ENCODE results near the gene IQGAP1. TPM values are rescaled to one million over a fixed set of nuclear protein-coding genes. Genes with fewer than 3 reads are reported as not detected.
"Not testable (repeated sequence)": the region's sequence is repeated elsewhere in the genome, so short reads cannot be mapped to it uniquely, and the experiment has no call there.

The IQGAP1 gene
- total RNA-seq, 1 experiment from 2014 or later: 113 TPM

DNA sequence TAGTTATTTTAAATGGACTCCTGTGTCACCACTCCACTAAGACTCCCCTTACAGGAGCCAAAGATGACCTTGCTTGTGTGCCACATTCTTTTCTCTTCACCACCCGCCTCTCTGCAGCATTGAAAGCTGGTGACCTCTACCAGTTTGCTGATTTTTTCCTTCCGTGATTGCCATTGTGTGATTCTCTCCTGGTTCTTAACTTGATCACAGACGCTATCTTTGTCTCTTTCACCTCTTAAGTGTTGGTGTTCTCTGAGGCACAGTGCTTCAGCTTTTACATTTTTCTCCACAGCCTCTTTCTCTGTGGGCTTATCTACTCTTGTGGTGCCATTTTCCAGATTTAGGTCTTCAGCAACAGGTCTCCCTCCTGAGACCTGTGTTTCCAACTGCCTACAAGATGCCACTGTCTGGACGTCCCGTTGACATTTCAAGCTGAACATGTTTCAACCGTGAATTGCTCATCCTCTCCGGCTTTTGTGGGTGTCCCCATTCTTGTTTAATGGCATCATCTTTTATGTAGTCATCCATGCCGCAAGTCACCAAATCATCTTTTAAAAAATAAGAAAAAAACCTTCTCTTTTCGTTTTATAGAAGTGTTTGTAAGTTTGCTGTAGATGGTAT, 26.5 kb downstream of the IQGAP1 start:
- H3K79me2 ChIP-seq (ENCODE audit: insufficient read depth, low read length): peaks cover 75% of the 10 kb centered on the region
- no TSS peak for BruUV-seq (replicated peaks)
- RAD21 ChIA-PET (ENCODE audit: low non-redundant PET in 1 of 2, low total read pairs in 2 of 2, uncharacterized antibody in 2 of 2, unreplicated experiment in 2 of 2): no interaction called here

DNA sequence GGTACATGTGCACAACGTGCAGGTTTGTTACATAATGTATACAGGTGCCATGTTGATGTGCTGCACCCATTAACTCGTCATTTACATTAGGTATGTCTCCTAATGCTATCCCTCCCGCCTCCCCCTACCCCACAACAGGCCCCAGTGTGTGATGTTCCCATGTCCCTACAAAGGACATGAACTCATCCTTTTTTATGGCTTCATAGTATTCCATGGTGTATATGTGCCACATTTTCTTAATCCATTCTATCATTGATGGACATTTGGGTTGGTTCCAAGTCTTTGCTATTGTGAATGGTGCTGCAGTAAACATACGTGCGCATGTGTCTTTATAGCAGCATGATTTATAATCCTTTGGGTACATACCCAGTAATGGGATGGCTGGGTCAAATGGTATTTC, 28.0 kb downstream of the IQGAP1 start:
- H3K9me3 ChIP-seq (ENCODE audit: control insufficient read depth in 1 of 2, insufficient read depth in 1 of 2, low read depth in 1 of 2, low read length in 2 of 2); H3K9me2 ChIP-seq (ENCODE audit: insufficient read depth); H3K4me3 ChIP-seq (replicated peaks in 1 of 2; ENCODE audit: low read depth in 1 of 2, low read length in 2 of 2); POLR2A ChIA-PET; H3K36me3 ChIP-seq (ENCODE audit: control insufficient read depth in 1 of 2, insufficient read depth in 2 of 2, low read length in 2 of 2); H3K27ac ChIP-seq (ENCODE audit: low read depth, low read length); RAD21 ChIA-PET (ENCODE audit: low non-redundant PET in 1 of 2, low total read pairs in 2 of 2, uncharacterized antibody in 2 of 2, unreplicated experiment in 2 of 2); ATAC-seq; H3K27me3 ChIP-seq (ENCODE audit: insufficient read depth, low read length); CTCF ChIA-PET; H3K4me2 ChIP-seq (ENCODE audit: low read length); H3K9ac ChIP-seq (ENCODE audit: low read length); H2AFZ ChIP-seq (ENCODE audit: low read depth, low read length, poor library complexity, severe bottlenecking); BruUV-seq (replicated peaks); H4K20me1 ChIP-seq (ENCODE audit: insufficient read depth); intact Hi-C loops (cut with micrococcal nuclease); DNase-seq (ENCODE audit: low read depth, low spot score): not testable (repeated sequence)
- H3K79me2 ChIP-seq (ENCODE audit: insufficient read depth, low read length): peaks cover 85% of the 10 kb centered on the region
- H3K4me1 ChIP-seq (ENCODE audit: control insufficient read depth in 1 of 2, insufficient read depth in 2 of 2, low read length in 2 of 2): peaks cover 68 to 80% of the 10 kb centered on the region in 2 experiments

More for the DNA sequence above, 26.5 kb downstream of the IQGAP1 start:
- intact Hi-C loops (cut with micrococcal nuclease): no loop called here
- CTCF ChIA-PET: no interaction called here
- Histone ChIP-seq H3K27me3 (ENCODE audit: insufficient read depth, low read length) (no peaks in the 10 kb centered on the region), H3K9me2 (ENCODE audit: insufficient read depth) (no peaks in the 10 kb centered on the region), H3K4me2 (ENCODE audit: low read length) (peak overlapping the region; percentile 85), H3K4me3 (replicated peaks in 1 of 2; ENCODE audit: low read depth in 1 of 2, low read length in 2 of 2) (peak overlapping the region; percentile 10 to 28; a peak in 3 of 4 replicates), H3K9me3 (ENCODE audit: control insufficient read depth in 1 of 2, insufficient read depth in 1 of 2, low read depth in 1 of 2, low read length in 2 of 2) (no peaks in the 10 kb centered on the region), H3K9ac (ENCODE audit: low read length) (peak overlapping the region; percentile 31), H3K27ac (ENCODE audit: low read depth, low read length) (peak overlapping the region; percentile 55), H3K36me3 (ENCODE audit: control insufficient read depth in 1 of 2, insufficient read depth in 2 of 2, low read length in 2 of 2) (no peaks in the 10 kb centered on the region), H3K4me1 (ENCODE audit: control insufficient read depth in 1 of 2, insufficient read depth in 2 of 2, low read length in 2 of 2) (peaks cover 54 to 68% of the 10 kb centered on the region in 2 experiments), H2AFZ (ENCODE audit: low read depth, low read length, poor library complexity, severe bottlenecking) (no peak overlapping the region), H4K20me1 (ENCODE audit: insufficient read depth) (no peaks in the 10 kb centered on the region)
- no peak for DNase-seq (ENCODE audit: low read depth, low spot score)
- ATAC-seq: peak; percentile 37; the same call in 1 of the 2 replicates
- POLR2A ChIA-PET: interaction anchor here (1.1 kb wide), 1 partner anchor 12 kb away, joined by 3 read pairs; no protein-coding TSS in a partner anchor
- TF ChIP-seq CEBPB (IDR thresholded peaks at IDR 0.05; ENCODE audit: low read depth) (peak; percentile 28; the same call in 1 of the 2 replicates), TCF7L2 (IDR thresholded peaks at IDR 0.05; ENCODE audit: borderline replicate concordance, extremely low read depth, insufficient read depth, insufficient read length) (no peak), EZH2 (IDR thresholded peaks at IDR 0.05) (no peak), YY1 (IDR thresholded peaks at IDR 0.05; ENCODE audit: extremely low read depth, insufficient replicate concordance, low read depth, low read length) (no peak), FOSL1 (IDR thresholded peaks at IDR 0.05; ENCODE audit: low read depth) (peak; percentile 70), JUND (IDR thresholded peaks at IDR 0.05) (peak; percentile 66), ZNF274 (IDR thresholded peaks at IDR 0.05; ENCODE audit: low read depth, low read length) (no peak), ELF1 (IDR thresholded peaks at IDR 0.05; ENCODE audit: borderline replicate concordance, low read depth) (no peak), SP1 (IDR thresholded peaks at IDR 0.05; ENCODE audit: low read depth) (peak; percentile 22; the same call in 1 of the 2 replicates)
- TF ChIP-seq, protein P1, sequence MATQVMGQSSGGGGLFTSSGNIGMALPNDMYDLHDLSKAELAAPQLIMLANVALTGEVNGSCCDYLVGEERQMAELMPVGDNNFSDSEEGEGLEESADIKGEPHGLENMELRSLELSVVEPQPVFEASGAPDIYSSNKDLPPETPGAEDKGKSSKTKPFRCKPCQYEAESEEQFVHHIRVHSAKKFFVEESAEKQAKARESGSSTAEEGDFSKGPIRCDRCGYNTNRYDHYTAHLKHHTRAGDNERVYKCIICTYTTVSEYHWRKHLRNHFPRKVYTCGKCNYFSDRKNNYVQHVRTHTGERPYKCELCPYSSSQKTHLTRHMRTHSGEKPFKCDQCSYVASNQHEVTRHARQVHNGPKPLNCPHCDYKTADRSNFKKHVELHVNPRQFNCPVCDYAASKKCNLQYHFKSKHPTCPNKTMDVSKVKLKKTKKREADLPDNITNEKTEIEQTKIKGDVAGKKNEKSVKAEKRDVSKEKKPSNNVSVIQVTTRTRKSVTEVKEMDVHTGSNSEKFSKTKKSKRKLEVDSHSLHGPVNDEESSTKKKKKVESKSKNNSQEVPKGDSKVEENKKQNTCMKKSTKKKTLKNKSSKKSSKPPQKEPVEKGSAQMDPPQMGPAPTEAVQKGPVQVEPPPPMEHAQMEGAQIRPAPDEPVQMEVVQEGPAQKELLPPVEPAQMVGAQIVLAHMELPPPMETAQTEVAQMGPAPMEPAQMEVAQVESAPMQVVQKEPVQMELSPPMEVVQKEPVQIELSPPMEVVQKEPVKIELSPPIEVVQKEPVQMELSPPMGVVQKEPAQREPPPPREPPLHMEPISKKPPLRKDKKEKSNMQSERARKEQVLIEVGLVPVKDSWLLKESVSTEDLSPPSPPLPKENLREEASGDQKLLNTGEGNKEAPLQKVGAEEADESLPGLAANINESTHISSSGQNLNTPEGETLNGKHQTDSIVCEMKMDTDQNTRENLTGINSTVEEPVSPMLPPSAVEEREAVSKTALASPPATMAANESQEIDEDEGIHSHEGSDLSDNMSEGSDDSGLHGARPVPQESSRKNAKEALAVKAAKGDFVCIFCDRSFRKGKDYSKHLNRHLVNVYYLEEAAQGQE (IDR thresholded peaks at IDR 0.05; ENCODE audit: low read depth): no peak
- TF ChIP-seq, protein P2, sequence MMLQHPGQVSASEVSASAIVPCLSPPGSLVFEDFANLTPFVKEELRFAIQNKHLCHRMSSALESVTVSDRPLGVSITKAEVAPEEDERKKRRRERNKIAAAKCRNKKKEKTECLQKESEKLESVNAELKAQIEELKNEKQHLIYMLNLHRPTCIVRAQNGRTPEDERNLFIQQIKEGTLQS (IDR thresholded peaks at IDR 0.05): no peak; the same call in 1 of the 2 replicates
- TF ChIP-seq, protein P3, sequence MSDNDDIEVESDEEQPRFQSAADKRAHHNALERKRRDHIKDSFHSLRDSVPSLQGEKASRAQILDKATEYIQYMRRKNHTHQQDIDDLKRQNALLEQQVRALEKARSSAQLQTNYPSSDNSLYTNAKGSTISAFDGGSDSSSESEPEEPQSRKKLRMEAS (IDR thresholded peaks at IDR 0.05): 0 out of 2 replicates have a peak, but pooled peaks have one; percentile 12
